HCT116 (cell line): Measurements from ENCODE around the gene SMTNL2. TPM values are rescaled to one million over a fixed set of nuclear protein-coding genes. Genes with fewer than 3 reads are reported as not detected.

Experiments used
- ATAC-seq: fragments of 200-7000 bp; cut with Tn5 transposase; 2 replicates; pipeline ENCODE4 v1.9.1; 2020; ENCODE audit warnings: mild to moderate bottlenecking, moderate library complexity
- BruUV-seq: library from RNA; stranded (reverse); fragments of 400-500 nt; replicated peaks from 2 replicates; lab custom pipeline; 2021; lab: Mats Ljungman, UMichigan
- CTCF ChIA-PET: fragments of 300-600 bp; sonication (Branson Sonifier 250); formaldehyde crosslinking; loops from one replicate; lab custom pipeline; 2021; ENCODE audit warnings: antibody characterized with exemption; lab: Charles Lee
- POLR2A ChIA-PET: fragments of 300-600, 350-600 bp; sonication (Branson Sonifier 250); formaldehyde crosslinking; loops from one replicate; lab custom pipeline; 2021; ENCODE audit warnings: antibody characterized with exemption; lab: Charles Lee
- RAD21 ChIA-PET, 2 experiments: fragments of 300-600 bp; sonication (Branson Sonifier 250); formaldehyde crosslinking; loops; one replicate each; lab custom pipeline; 2023; ENCODE audit warnings: low total read pairs in 2 of 2; ENCODE audit not compliant: uncharacterized antibody in 2 of 2, unreplicated experiment in 2 of 2, low non-redundant PET in 1 of 2; lab: Charles Lee
- DNase-seq: peaks from one replicate; pipeline ENCODE4 v3.0.0-alpha.2; 2010; ENCODE audit warnings: low read depth, low spot score
- H2AFZ ChIP-seq: fragments of 200-600 bp; shearing (Covaris generic), sonication (generic); 2 replicates; pipeline ENCODE4 v1.6.1; 2017; ENCODE audit warnings: low read depth, mixed run types, mixed read lengths, antibody characterized with exemption, low read length; ENCODE audit not compliant: poor library complexity, severe bottlenecking
- H3K27ac ChIP-seq: 2 replicates; pipeline ENCODE4 v1.5.1; 2012; ENCODE audit warnings: low read depth, low read length
- H3K27me3 ChIP-seq: fragments of 200-600 bp; sonication (generic); 2 replicates; pipeline ENCODE4 v1.6.1; 2016; ENCODE audit warnings: mixed run types, low read length, mixed read lengths; ENCODE audit not compliant: insufficient read depth
- H3K36me3 ChIP-seq, 2 experiments: fragments of 200-500 bp in 1 of 2; fragments of 200-600 bp in 1 of 2; sonication (Bioruptor generic) in 1 of 2; sonication (generic) in 1 of 2; 2 replicates each; pipeline versions ENCODE4 v1.5.1 to v1.6.1; 2014 to 2016; ENCODE audit warnings: low read length in 2 of 2, inconsistent platforms in 1 of 2, mixed read lengths in 1 of 2, mixed run types in 1 of 2; ENCODE audit not compliant: insufficient read depth in 2 of 2, control insufficient read depth in 1 of 2
- H3K4me1 ChIP-seq, 2 experiments: fragments of 200-600 bp in 1 of 2; sonication (generic) in 1 of 2; 2 replicates each; pipeline versions ENCODE4 v1.5.1 to v1.6.1; 2012 to 2017; ENCODE audit warnings: low read length in 2 of 2, inconsistent platforms in 1 of 2, mild to moderate bottlenecking in 1 of 2, mixed read lengths in 1 of 2, mixed run types in 1 of 2, moderate library complexity in 1 of 2; ENCODE audit not compliant: insufficient read depth in 2 of 2, control insufficient read depth in 1 of 2
- H3K4me2 ChIP-seq: fragments of 200-600 bp; sonication (generic); 2 replicates; pipeline ENCODE4 v1.6.1; 2017; ENCODE audit warnings: mixed run types, low read length, mixed read lengths
- H3K4me3 ChIP-seq, 2 experiments: fragments of 200-600 bp in 1 of 2; sonication (generic) in 1 of 2; replicated peaks in 1 of 2; 2 replicates each; pipeline ENCODE4 v1.5.1; 2011 to 2016; ENCODE audit warnings: low read length in 2 of 2, control low read depth in 1 of 2, low read depth in 1 of 2, mild to moderate bottlenecking in 1 of 2, mixed read lengths in 1 of 2, mixed run types in 1 of 2
- H3K79me2 ChIP-seq: fragments of 200-600 bp; sonication (generic); 2 replicates; pipeline ENCODE4 v1.6.1; 2017; ENCODE audit warnings: mild to moderate bottlenecking, mixed run types, low read length, moderate library complexity, mixed read lengths; ENCODE audit not compliant: insufficient read depth
- H3K9ac ChIP-seq: fragments of 200-600 bp; sonication (generic); 2 replicates; pipeline ENCODE4 v1.6.1; 2016; ENCODE audit warnings: low read length, mixed read lengths
- H3K9me2 ChIP-seq: fragments of 200-600 bp; sonication (generic), shearing (Covaris generic); 2 replicates; pipeline ENCODE4 v1.6.1; 2017; ENCODE audit warnings: mixed run types, mild to moderate bottlenecking, moderate library complexity; ENCODE audit not compliant: insufficient read depth
- H3K9me3 ChIP-seq, 2 experiments: fragments of 200-500 bp in 1 of 2; fragments of 200-600 bp in 1 of 2; sonication (Bioruptor generic) in 1 of 2; sonication (generic) in 1 of 2; 2 replicates each; pipeline ENCODE4 v1.6.1; 2014 to 2017; ENCODE audit warnings: low read length in 2 of 2, mixed read lengths in 2 of 2, inconsistent platforms in 1 of 2, low read depth in 1 of 2, mild to moderate bottlenecking in 1 of 2, mixed run types in 1 of 2, moderate library complexity in 1 of 2; ENCODE audit not compliant: control insufficient read depth in 1 of 2, insufficient read depth in 1 of 2
- H4K20me1 ChIP-seq: fragments of 200-600 bp; sonication (generic), shearing (Covaris generic); 2 replicates; pipeline ENCODE4 v1.6.1; 2017; ENCODE audit warnings: mixed run types, mild to moderate bottlenecking, moderate library complexity; ENCODE audit not compliant: insufficient read depth
- EGR1 ChIP-seq: IDR thresholded peaks from 2 replicates; pipeline ENCODE4 v1.6.1; 2012; ENCODE audit warnings: low read depth
- ELF1 ChIP-seq: IDR thresholded peaks from 2 replicates; pipeline ENCODE4 v1.6.1; 2012; ENCODE audit warnings: low read depth, borderline replicate concordance
- EZH2 ChIP-seq: fragments of 200-600 bp; sonication (generic); IDR thresholded peaks from 2 replicates; pipeline ENCODE4 v1.6.1; 2017; ENCODE audit warnings: antibody characterized with exemption, mixed run types
- FOSL1 ChIP-seq: IDR thresholded peaks from 2 replicates; pipeline ENCODE4 v1.6.1; 2012; ENCODE audit warnings: low read depth
- JUND ChIP-seq: IDR thresholded peaks from 2 replicates; pipeline ENCODE4 v1.6.1; 2012
- POLR2A ChIP-seq: IDR thresholded peaks from 2 replicates; pipeline ENCODE4 v1.7.0; 2011; ENCODE audit warnings: borderline replicate concordance; ENCODE audit not compliant: insufficient read depth, insufficient read length; ENCODE audit errors: extremely low read depth
- POLR2AphosphoS5 ChIP-seq: IDR thresholded peaks from 2 replicates; pipeline ENCODE4 v1.6.1; 2011; ENCODE audit warnings: mild to moderate bottlenecking, low read depth, low read length, moderate library complexity
- RAD21 ChIP-seq: IDR thresholded peaks from 2 replicates; pipeline ENCODE4 v1.6.1; 2012; ENCODE audit warnings: low read depth, mild to moderate bottlenecking
- SP1 ChIP-seq: IDR thresholded peaks from 2 replicates; pipeline ENCODE4 v1.6.1; 2012; ENCODE audit warnings: low read depth
- TCF7L2 ChIP-seq: IDR thresholded peaks from 2 replicates; pipeline ENCODE4 v1.7.0; 2011; ENCODE audit warnings: borderline replicate concordance, inconsistent platforms; ENCODE audit not compliant: insufficient read depth, insufficient read length; ENCODE audit errors: extremely low read depth
- YY1 ChIP-seq: IDR thresholded peaks from 2 replicates; pipeline ENCODE4 v1.6.1; 2011; ENCODE audit warnings: low read length, low read depth, moderate library complexity, mild to moderate bottlenecking; ENCODE audit not compliant: insufficient replicate concordance; ENCODE audit errors: extremely low read depth
- ZFX ChIP-seq: fragments of 450-650 bp; IDR thresholded peaks from 2 replicates; pipeline ENCODE4 v1.6.1; 2017
- ZNF274 ChIP-seq: fragments of 200-500 bp; sonication (Bioruptor generic); IDR thresholded peaks from 2 replicates; pipeline ENCODE4 v1.6.1; 2014; ENCODE audit warnings: mild to moderate bottlenecking, low read depth, low read length, inconsistent platforms
- intact Hi-C: fragments of 100-400 bp; cut with micrococcal nuclease; formaldehyde crosslinking; loops from 2 replicates; pipeline ENCODE4 v1.10.0; 2022
- total RNA-seq: library from RNA; stranded (reverse); gene quantifications from one replicate; pipeline ENCODE4 v1.2.1, GENCODE V29; 2021; ENCODE audit not compliant: unreplicated experiment
- TF ChIP-seq, protein P1 (sequence below): IDR thresholded peaks from 2 replicates; pipeline ENCODE4 v1.6.1; 2012
- TF ChIP-seq, protein P2 (sequence below): IDR thresholded peaks from 2 replicates; pipeline ENCODE4 v1.6.1; 2012
- TF ChIP-seq, protein P3 (sequence below): IDR thresholded peaks from 2 replicates; pipeline ENCODE4 v1.6.1; 2012; ENCODE audit warnings: low read depth

SMTNL2 gene
- total RNA-seq, 1 experiment from 2014 or later, result 2.3 TPM

- RAD21 ChIA-PET, result no interaction called here
- intact Hi-C loops, result no loop called here
- Histone ChIP-seq H3K4me2 (no peak overlapping the region), H3K27me3 (peaks cover 6% of the 10 kb centered on the region; the same call in 1 of the 2 replicates), H3K36me3 (no peaks in the 10 kb centered on the region), H3K4me1 (peaks cover 8 to 32% of the 10 kb centered on the region in 2 experiments), H3K9me3 (no peaks in the 10 kb centered on the region), H3K9me2 (no peaks in the 10 kb centered on the region), H3K27ac (no peak overlapping the region), H3K9ac (no peak overlapping the region), H3K79me2 (no peaks in the 10 kb centered on the region), H2AFZ (no peak overlapping the region), H4K20me1 (no peaks in the 10 kb centered on the region), H3K4me3 (no peak overlapping the region)
- DNase-seq (no peak), ATAC-seq (no peak)
- no peak for TF ChIP-seq FOSL1
- no peak for TF ChIP-seq POLR2A
- TF ChIP-seq, protein P1, sequence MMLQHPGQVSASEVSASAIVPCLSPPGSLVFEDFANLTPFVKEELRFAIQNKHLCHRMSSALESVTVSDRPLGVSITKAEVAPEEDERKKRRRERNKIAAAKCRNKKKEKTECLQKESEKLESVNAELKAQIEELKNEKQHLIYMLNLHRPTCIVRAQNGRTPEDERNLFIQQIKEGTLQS, result no peak
- no peak for TF ChIP-seq EZH2
- TF ChIP-seq ELF1, result no peak
- TF ChIP-seq, protein P2, sequence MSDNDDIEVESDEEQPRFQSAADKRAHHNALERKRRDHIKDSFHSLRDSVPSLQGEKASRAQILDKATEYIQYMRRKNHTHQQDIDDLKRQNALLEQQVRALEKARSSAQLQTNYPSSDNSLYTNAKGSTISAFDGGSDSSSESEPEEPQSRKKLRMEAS, result no peak
- TF ChIP-seq, protein P3, sequence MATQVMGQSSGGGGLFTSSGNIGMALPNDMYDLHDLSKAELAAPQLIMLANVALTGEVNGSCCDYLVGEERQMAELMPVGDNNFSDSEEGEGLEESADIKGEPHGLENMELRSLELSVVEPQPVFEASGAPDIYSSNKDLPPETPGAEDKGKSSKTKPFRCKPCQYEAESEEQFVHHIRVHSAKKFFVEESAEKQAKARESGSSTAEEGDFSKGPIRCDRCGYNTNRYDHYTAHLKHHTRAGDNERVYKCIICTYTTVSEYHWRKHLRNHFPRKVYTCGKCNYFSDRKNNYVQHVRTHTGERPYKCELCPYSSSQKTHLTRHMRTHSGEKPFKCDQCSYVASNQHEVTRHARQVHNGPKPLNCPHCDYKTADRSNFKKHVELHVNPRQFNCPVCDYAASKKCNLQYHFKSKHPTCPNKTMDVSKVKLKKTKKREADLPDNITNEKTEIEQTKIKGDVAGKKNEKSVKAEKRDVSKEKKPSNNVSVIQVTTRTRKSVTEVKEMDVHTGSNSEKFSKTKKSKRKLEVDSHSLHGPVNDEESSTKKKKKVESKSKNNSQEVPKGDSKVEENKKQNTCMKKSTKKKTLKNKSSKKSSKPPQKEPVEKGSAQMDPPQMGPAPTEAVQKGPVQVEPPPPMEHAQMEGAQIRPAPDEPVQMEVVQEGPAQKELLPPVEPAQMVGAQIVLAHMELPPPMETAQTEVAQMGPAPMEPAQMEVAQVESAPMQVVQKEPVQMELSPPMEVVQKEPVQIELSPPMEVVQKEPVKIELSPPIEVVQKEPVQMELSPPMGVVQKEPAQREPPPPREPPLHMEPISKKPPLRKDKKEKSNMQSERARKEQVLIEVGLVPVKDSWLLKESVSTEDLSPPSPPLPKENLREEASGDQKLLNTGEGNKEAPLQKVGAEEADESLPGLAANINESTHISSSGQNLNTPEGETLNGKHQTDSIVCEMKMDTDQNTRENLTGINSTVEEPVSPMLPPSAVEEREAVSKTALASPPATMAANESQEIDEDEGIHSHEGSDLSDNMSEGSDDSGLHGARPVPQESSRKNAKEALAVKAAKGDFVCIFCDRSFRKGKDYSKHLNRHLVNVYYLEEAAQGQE, result no peak
- no peak for TF ChIP-seq JUND
- no peak for TF ChIP-seq ZNF274
- no peak for TF ChIP-seq EGR1
- no peak for TF ChIP-seq RAD21
- TF ChIP-seq POLR2AphosphoS5, result no peak
- no peak for TF ChIP-seq SP1
- TF ChIP-seq TCF7L2, result no peak
- no peak for TF ChIP-seq YY1
- TF ChIP-seq ZFX, result no peak
- CTCF ChIA-PET, result no interaction called here
- no TSS peak for BruUV-seq
- POLR2A ChIA-PET, result no interaction called here
Measured at GRCh38 chr17:4587803-4588202, 3.5 kb downstream of the SMTNL2 start.
